Measurements from ENCODE around the gene CCDC91.

Gene CCDC91

GRCh38 chr12:28234444-28234843, 44.2 kb downstream of the CCDC91 start:
- Histone ChIP-seq H3K4me1 (ENCODE audit: control insufficient read depth, insufficient read depth, low read depth, low read length) (no peaks in the 10 kb centered on the region), H4K91ac (ENCODE audit: low read length) (no peak overlapping the region), H4K8ac (ENCODE audit: low read length) (no peak overlapping the region), H3K18ac (ENCODE audit: low read depth in 1 of 2, low read length in 2 of 2) (no peak overlapping the region), H3K14ac (ENCODE audit: low read length in 2 of 2) (no peak overlapping the region), H2AK5ac (ENCODE audit: low read length, severe bottlenecking) (no peak overlapping the region), H2AFZ (ENCODE audit: low read depth, low read length) (no peak overlapping the region), H3K4me2 (ENCODE audit: low read length, poor library complexity, severe bottlenecking) (no peak overlapping the region), H3K79me1 (replicated peaks; ENCODE audit: low read length, poor library complexity, severe bottlenecking) (peaks cover 4% of the 10 kb centered on the region), H2BK15ac (ENCODE audit: low read depth, poor library complexity, severe bottlenecking) (no peak overlapping the region), H3K23ac (ENCODE audit: low read length in 2 of 2) (no peak overlapping the region), H3K4me3 (ENCODE audit: insufficient read depth in 1 of 2, low read depth in 1 of 2, low read length in 2 of 2) (no peak overlapping the region), H2BK5ac (ENCODE audit: low read depth, low read length, poor library complexity, severe bottlenecking) (no peak overlapping the region), H2BK120ac (ENCODE audit: low read depth, low read length) (no peak overlapping the region), H3K9me3 (ENCODE audit: control insufficient read depth, low read length) (no peaks in the 10 kb centered on the region), H3K27me3 (ENCODE audit: control insufficient read depth in 1 of 2, insufficient read depth in 1 of 2, low read length in 2 of 2) (no peaks in the 10 kb centered on the region), H3K27ac (ENCODE audit: low read length, poor library complexity, severe bottlenecking) (no peak overlapping the region), H2BK12ac (ENCODE audit: low read length in 2 of 2) (no peak overlapping the region), H3K9ac (ENCODE audit: low read length) (no peak overlapping the region), H3K36me3 (ENCODE audit: control insufficient read depth in 1 of 2, insufficient read depth in 2 of 2, low read depth in 1 of 2, low read length in 2 of 2) (no peaks in the 10 kb centered on the region), H3K4ac (ENCODE audit: low read depth in 1 of 2, low read length in 2 of 2) (no peak overlapping the region)
- DNase-seq, result no peak

- no CpG with 5 or more reads among the region's 1 CpG for whole genome bisulfite sequencing
These were observed 44.8 kb downstream of the CCDC91 start for GRCh38 chr12:28235015-28235414.

GRCh38 chr12:28235985-28236384, 45.7 kb downstream of the CCDC91 start:
- peaks cover 2% of the 10 kb centered on the region for H3K79me1 ChIP-seq (replicated peaks; ENCODE audit: low read length, poor library complexity, severe bottlenecking)
- no peak for DNase-seq
- H3K23ac ChIP-seq (ENCODE audit: low read length in 2 of 2), result no peak overlapping the region
- H3K36me3 ChIP-seq (ENCODE audit: control insufficient read depth in 1 of 2, insufficient read depth in 2 of 2, low read depth in 1 of 2, low read length in 2 of 2), result no peaks in the 10 kb centered on the region
- no peak overlapping the region for H4K91ac ChIP-seq (ENCODE audit: low read length)
- H2AK5ac ChIP-seq (ENCODE audit: low read length, severe bottlenecking), result no peak overlapping the region
- no peak overlapping the region for H2AFZ ChIP-seq (ENCODE audit: low read depth, low read length)
- H3K27ac ChIP-seq (ENCODE audit: low read length, poor library complexity, severe bottlenecking), result no peak overlapping the region
- no peak overlapping the region for H2BK15ac ChIP-seq (ENCODE audit: low read depth, poor library complexity, severe bottlenecking)
- no peaks in the 10 kb centered on the region for H3K4me1 ChIP-seq (ENCODE audit: control insufficient read depth, insufficient read depth, low read depth, low read length)
- H2BK12ac ChIP-seq (ENCODE audit: low read length in 2 of 2), result no peak overlapping the region
- no peaks in the 10 kb centered on the region for H3K27me3 ChIP-seq (ENCODE audit: control insufficient read depth in 1 of 2, insufficient read depth in 1 of 2, low read length in 2 of 2)
- no peak overlapping the region for H4K8ac ChIP-seq (ENCODE audit: low read length)
- H3K14ac ChIP-seq (ENCODE audit: low read length in 2 of 2), result no peak overlapping the region
- no peak overlapping the region for H3K4me3 ChIP-seq (ENCODE audit: insufficient read depth in 1 of 2, low read depth in 1 of 2, low read length in 2 of 2)
- no peak overlapping the region for H3K4ac ChIP-seq (ENCODE audit: low read depth in 1 of 2, low read length in 2 of 2)
- no peak overlapping the region for H3K9ac ChIP-seq (ENCODE audit: low read length)
- H3K18ac ChIP-seq (ENCODE audit: low read depth in 1 of 2, low read length in 2 of 2), result no peak overlapping the region
- no peak overlapping the region for H3K4me2 ChIP-seq (ENCODE audit: low read length, poor library complexity, severe bottlenecking)
- H2BK5ac ChIP-seq (ENCODE audit: low read depth, low read length, poor library complexity, severe bottlenecking), result no peak overlapping the region
- no peaks in the 10 kb centered on the region for H3K9me3 ChIP-seq (ENCODE audit: control insufficient read depth, low read length)
- no peak overlapping the region for H2BK120ac ChIP-seq (ENCODE audit: low read depth, low read length)

More at GRCh38 chr12:28235015-28235414, 44.8 kb downstream of the CCDC91 start:
- Histone ChIP-seq H3K9me3 (ENCODE audit: control insufficient read depth, low read length) (no peaks in the 10 kb centered on the region), H4K8ac (ENCODE audit: low read length) (no peak overlapping the region), H2AFZ (ENCODE audit: low read depth, low read length) (no peak overlapping the region), H3K27ac (ENCODE audit: low read length, poor library complexity, severe bottlenecking) (no peak overlapping the region), H3K4ac (ENCODE audit: low read depth in 1 of 2, low read length in 2 of 2) (no peak overlapping the region), H3K4me3 (ENCODE audit: insufficient read depth in 1 of 2, low read depth in 1 of 2, low read length in 2 of 2) (no peak overlapping the region), H3K4me2 (ENCODE audit: low read length, poor library complexity, severe bottlenecking) (no peak overlapping the region), H4K91ac (ENCODE audit: low read length) (no peak overlapping the region), H3K27me3 (ENCODE audit: control insufficient read depth in 1 of 2, insufficient read depth in 1 of 2, low read length in 2 of 2) (no peaks in the 10 kb centered on the region), H3K14ac (ENCODE audit: low read length in 2 of 2) (no peak overlapping the region), H2BK5ac (ENCODE audit: low read depth, low read length, poor library complexity, severe bottlenecking) (no peak overlapping the region), H3K9ac (ENCODE audit: low read length) (no peak overlapping the region), H2BK120ac (ENCODE audit: low read depth, low read length) (no peak overlapping the region), H2BK15ac (ENCODE audit: low read depth, poor library complexity, severe bottlenecking) (no peak overlapping the region), H2BK12ac (ENCODE audit: low read length in 2 of 2) (no peak overlapping the region), H3K79me1 (replicated peaks; ENCODE audit: low read length, poor library complexity, severe bottlenecking) (peaks cover 4% of the 10 kb centered on the region), H3K4me1 (ENCODE audit: control insufficient read depth, insufficient read depth, low read depth, low read length) (no peaks in the 10 kb centered on the region), H2AK5ac (ENCODE audit: low read length, severe bottlenecking) (no peak overlapping the region), H3K36me3 (ENCODE audit: control insufficient read depth in 1 of 2, insufficient read depth in 2 of 2, low read depth in 1 of 2, low read length in 2 of 2) (no peaks in the 10 kb centered on the region), H3K23ac (ENCODE audit: low read length in 2 of 2) (no peak overlapping the region), H3K18ac (ENCODE audit: low read depth in 1 of 2, low read length in 2 of 2) (no peak overlapping the region)
- DNase-seq, result no peak

- no peak overlapping the region for H3K9ac ChIP-seq (ENCODE audit: low read length)
- H3K4me2 ChIP-seq (ENCODE audit: low read length, poor library complexity, severe bottlenecking), result no peak overlapping the region
- no peaks in the 10 kb centered on the region for H3K4me1 ChIP-seq (ENCODE audit: control insufficient read depth, insufficient read depth, low read depth, low read length)
- no peak overlapping the region for H2BK5ac ChIP-seq (ENCODE audit: low read depth, low read length, poor library complexity, severe bottlenecking)
- no peaks in the 10 kb centered on the region for H3K36me3 ChIP-seq (ENCODE audit: control insufficient read depth in 1 of 2, insufficient read depth in 2 of 2, low read depth in 1 of 2, low read length in 2 of 2)
- H2AFZ ChIP-seq (ENCODE audit: low read depth, low read length), result no peak overlapping the region
- no peak overlapping the region for H2BK15ac ChIP-seq (ENCODE audit: low read depth, poor library complexity, severe bottlenecking)
- no peaks in the 10 kb centered on the region for H3K9me3 ChIP-seq (ENCODE audit: control insufficient read depth, low read length)
- H3K23ac ChIP-seq (ENCODE audit: low read length in 2 of 2), result no peak overlapping the region
- H2AK5ac ChIP-seq (ENCODE audit: low read length, severe bottlenecking), result no peak overlapping the region
- H3K27me3 ChIP-seq (ENCODE audit: control insufficient read depth in 1 of 2, insufficient read depth in 1 of 2, low read length in 2 of 2), result no peaks in the 10 kb centered on the region
- H3K4ac ChIP-seq (ENCODE audit: low read depth in 1 of 2, low read length in 2 of 2), result no peak overlapping the region
- H3K4me3 ChIP-seq (ENCODE audit: insufficient read depth in 1 of 2, low read depth in 1 of 2, low read length in 2 of 2), result no peak overlapping the region
- H3K14ac ChIP-seq (ENCODE audit: low read length in 2 of 2), result no peak overlapping the region
- H4K8ac ChIP-seq (ENCODE audit: low read length), result no peak overlapping the region
- no peak for DNase-seq
- no peak overlapping the region for H4K91ac ChIP-seq (ENCODE audit: low read length)
- no peak overlapping the region for H2BK12ac ChIP-seq (ENCODE audit: low read length in 2 of 2)
- H3K27ac ChIP-seq (ENCODE audit: low read length, poor library complexity, severe bottlenecking), result no peak overlapping the region
- no peak overlapping the region for H3K18ac ChIP-seq (ENCODE audit: low read depth in 1 of 2, low read length in 2 of 2)
- H2BK120ac ChIP-seq (ENCODE audit: low read depth, low read length), result no peak overlapping the region
- peaks cover 6% of the 10 kb centered on the region for H3K79me1 ChIP-seq (replicated peaks; ENCODE audit: low read length, poor library complexity, severe bottlenecking)
These were observed 47.2 kb downstream of the CCDC91 start for GRCh38 chr12:28237423-28237822.

Measured in mesenchymal stem cell (in vitro differentiated cells and primary cell).